ENCODE measurements around the gene P2RY8.
"Not testable (repeated sequence)": the region's sequence is repeated elsewhere in the genome, so short reads cannot be mapped to it uniquely, and the experiment has no call there.

Gene P2RY8

DNA sequence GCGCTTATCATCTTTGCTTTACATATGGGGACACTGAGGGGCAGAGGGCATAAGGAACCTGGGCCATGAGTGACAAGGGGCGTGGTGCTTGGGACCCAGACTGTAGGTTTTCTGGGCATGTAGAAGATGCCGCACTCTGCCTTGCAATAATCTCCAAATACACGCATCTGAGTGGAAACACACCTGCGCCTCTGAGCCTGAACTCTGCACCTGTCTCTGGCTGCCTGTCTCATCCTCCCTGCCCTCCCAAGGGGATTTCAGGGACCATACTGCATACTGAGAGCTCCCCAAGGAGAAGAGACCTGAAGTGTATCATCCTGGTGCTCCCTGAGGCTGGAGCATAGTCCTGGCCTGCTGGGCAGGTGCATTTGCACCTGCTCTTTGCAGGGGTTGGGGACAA lies 49.6 kb downstream of the P2RY8 start:
- no peak for DNase-seq (ENCODE audit: low read depth)

DNA sequence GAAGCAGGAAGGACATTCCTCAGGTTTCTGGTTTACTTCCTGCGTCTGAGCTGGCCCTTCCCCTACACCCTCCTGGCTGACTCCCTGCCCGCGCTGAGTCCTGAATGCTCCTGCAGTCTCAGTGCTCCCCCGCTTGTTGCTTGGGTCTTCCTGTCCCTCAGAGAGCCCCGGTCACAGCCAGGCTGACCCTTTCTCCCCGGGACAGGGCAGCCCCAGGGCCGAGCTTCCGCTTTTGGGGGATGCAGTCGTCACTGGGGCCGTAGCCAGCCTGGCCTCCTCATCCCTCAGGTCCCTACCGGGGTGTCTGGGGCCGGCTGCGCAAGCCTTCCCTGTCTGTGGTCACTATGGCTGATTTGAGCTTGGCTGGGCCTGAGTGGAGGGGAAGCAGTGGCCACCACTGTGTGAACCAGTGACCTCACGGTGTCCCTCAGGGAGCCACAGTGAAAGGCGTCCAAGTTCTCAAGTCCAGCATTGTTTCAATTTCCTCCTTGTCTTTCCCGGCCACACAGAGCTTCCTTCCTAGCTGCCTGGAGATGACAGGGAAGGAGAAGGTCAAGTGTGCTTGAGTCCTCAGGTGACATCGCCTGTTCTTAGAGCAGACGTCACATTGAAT lies 50.1 kb downstream of the P2RY8 start:
- DNase-seq (ENCODE audit: low read depth) = no peak

- DNase-seq (ENCODE audit: low read depth) = no peak
Measured at GRCh38 chrX:1486177-1486576, 50.8 kb downstream of the P2RY8 start.

DNA sequence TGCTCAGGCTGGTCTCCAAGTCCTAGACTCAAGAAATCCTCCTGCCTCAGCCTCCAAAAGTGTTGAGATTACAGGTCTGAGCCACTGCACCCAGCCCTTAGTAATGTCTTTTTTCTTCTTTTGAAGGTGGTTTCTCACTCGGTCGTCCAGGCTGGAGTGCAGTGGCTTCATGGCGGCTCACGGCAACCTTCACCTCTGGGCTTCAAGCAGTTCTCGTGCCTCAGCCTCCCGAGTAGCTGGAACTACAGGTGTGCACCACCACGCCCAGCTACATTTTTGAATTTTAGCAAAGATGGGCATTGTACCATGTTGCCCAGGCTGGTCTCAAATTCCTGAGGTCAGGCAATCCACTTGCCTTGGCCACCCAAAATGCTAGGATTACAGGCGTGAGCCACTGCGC lies 52.0 kb downstream of the P2RY8 start:
- no peak for DNase-seq (ENCODE audit: low read depth)

GRCh38 chrX:1484638-1485019 lies 52.4 kb downstream of the P2RY8 start:
- no peak for DNase-seq (ENCODE audit: low read depth)

- no peak for DNase-seq (ENCODE audit: low read depth)
Measured at GRCh38 chrX:1483843-1484637, 52.9 kb downstream of the P2RY8 start.

- not testable (repeated sequence) for DNase-seq (ENCODE audit: low read depth)
Measured at GRCh38 chrX:1482530-1482928, 54.5 kb downstream of the P2RY8 start.

GRCh38 chrX:1481636-1482529 lies 55.1 kb downstream of the P2RY8 start:
- peak; percentile 60 for DNase-seq (ENCODE audit: low read depth)

DNA sequence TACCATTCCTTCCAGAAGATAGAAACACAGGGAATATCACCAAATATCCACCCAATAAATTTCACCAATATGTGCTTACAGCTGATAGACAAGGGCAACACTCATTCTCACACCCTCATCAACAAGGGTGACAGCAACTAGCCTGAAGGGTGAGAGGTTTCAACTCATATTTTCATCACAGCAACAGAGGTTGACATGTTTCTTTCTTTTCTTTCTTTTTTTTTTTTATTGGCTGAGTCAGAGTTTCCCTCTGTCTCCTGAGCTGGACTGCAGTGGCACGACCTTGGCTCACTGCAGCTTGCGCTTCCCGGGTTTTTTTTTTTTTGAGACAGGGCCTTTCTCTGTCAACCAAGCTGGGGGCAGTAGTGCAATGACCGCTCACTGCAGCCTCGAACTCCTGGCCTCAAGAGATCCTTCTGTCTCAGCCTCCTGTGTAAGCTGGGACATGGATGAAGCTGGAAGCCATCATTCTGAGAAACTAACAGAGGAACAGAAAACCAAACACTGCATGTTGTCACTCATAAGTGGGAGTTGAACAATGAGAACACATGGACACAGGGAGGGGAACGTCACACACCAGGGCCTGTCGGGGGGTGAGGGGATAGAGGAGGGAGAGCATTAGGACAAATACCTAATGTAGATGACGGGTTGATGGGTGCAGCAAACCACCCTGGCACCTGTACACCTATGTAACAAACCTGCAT lies 56.8 kb downstream of the P2RY8 start:
- DNase-seq (ENCODE audit: low read depth) = no peak

- DNase-seq (ENCODE audit: low read depth) = no peak
Measured at GRCh38 chrX:1477801-1478458, 59.1 kb downstream of the P2RY8 start.

DNA sequence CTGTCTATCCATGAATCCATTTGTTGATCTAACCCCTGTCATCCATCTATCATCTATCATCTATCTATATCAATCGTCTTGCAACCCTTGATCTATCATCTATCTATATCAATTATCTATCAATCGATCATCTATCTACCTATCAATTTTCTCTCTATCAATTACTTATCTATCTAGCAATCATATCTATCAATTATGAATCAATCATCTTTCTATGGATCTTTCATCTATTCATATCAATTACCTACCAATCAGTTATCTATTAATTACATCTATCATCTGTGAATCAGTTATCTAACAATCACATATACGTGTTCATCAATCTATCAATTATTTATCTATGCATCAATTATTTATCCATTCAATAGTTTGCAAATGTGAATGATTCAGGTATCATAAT lies 59.8 kb downstream of the P2RY8 start:
- DNase-seq (ENCODE audit: low read depth) = no peak

- no peak for DNase-seq (ENCODE audit: low read depth)
Measured at GRCh38 chrX:1476682-1477081, 60.3 kb downstream of the P2RY8 start.

DNA sequence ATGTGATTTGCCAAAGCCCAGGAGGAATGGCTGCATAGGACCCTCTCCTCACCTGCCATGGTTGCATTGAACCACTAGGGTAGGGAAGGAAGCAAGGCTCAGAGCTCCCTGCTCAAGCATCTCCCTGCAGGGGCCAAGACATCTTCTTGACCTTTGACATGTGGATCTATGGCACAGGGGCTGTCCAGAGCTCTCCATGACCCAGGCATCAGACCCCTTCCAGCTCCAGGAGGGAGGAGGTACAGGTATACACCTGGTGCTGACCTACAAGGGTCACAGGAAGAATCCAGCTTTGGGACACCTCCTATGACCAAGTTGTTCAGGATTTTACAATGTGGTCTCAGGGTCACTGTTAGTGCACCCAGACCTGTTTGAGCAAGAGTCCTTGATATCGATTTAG lies 61.1 kb downstream of the P2RY8 start:
- DNase-seq (ENCODE audit: low read depth) = no peak

GRCh38 chrX:1475481-1475880 lies 61.5 kb downstream of the P2RY8 start:
- DNase-seq (ENCODE audit: low read depth) = no peak

DNA sequence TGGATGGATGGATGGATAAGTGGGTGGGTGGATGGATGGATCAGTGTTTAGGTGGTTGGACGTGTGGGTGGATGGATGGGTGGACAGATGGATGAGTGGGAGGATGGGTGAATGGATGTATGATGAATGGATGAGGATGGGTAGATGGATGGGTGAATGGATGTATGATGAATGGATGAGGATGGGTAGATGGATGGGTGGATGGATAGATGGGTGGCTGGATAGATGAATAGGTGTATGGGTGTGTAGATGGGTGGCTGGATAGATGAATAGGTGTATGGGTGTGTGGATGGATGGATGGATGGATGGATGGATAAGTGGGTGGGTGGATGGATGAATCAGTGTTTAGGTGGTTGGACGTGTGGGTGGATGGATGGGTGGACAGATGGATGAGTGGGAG lies 62.4 kb downstream of the P2RY8 start:
- DNase-seq (ENCODE audit: low read depth) = not testable (repeated sequence)

- no peak for DNase-seq (ENCODE audit: low read depth)
Measured at GRCh38 chrX:1472975-1473374, 64.0 kb downstream of the P2RY8 start.

- peak; percentile 66 for DNase-seq (ENCODE audit: low read depth)
Measured at GRCh38 chrX:1468250-1468772, 68.7 kb downstream of the P2RY8 start.

DNA sequence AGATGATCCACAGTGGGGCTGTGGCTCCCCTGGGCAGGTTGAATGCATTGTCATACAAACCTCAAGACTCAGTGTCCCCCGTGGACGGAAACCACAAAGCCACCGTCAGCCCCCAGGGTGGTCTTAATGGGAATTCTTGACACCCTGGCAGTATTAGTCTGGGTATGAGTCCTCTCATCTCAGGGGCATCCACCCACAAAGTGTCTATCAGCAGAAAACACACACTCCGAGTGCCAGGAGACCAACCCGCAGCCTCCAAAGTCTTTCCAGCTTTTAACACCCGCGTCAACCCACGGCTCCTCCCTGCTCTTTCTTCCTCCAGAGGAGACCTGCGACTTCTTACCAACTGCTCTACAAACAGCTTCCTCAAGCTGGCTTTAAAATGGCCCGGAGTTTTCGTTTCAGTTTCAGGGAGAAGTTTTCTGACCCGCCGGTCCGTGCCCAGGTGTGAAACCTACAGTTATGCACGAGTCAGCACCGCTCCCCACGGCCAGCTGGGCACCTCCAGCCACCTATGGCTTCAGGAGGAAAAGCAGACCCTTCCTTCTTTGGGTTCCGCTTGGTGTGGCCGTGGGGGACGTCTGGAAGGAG lies 69.9 kb downstream of the P2RY8 start:
- no peak for DNase-seq (ENCODE audit: low read depth)

DNA sequence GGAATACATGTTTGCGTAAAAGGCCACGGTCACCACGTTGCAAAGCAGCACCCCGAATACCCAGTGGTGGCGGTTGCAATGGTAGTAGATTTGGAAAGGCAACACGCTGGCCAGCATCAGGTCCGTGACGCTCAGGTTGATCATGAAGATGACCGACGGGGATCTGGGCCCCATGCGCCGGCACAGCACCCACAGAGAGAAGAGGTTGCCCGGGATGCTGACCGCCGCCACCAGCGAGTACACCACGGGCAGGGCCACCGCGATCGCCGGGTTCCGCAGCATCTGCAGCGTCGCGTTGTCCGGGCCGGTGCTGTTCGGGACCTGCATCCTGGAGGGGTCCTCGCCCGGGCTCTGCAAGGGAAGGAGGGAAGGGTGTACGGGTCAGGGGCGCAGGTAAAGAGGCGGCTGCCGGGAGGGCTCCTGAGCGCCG lies 70.7 kb downstream of the P2RY8 start:
- DNase-seq (ENCODE audit: low read depth) = no peak

DNA sequence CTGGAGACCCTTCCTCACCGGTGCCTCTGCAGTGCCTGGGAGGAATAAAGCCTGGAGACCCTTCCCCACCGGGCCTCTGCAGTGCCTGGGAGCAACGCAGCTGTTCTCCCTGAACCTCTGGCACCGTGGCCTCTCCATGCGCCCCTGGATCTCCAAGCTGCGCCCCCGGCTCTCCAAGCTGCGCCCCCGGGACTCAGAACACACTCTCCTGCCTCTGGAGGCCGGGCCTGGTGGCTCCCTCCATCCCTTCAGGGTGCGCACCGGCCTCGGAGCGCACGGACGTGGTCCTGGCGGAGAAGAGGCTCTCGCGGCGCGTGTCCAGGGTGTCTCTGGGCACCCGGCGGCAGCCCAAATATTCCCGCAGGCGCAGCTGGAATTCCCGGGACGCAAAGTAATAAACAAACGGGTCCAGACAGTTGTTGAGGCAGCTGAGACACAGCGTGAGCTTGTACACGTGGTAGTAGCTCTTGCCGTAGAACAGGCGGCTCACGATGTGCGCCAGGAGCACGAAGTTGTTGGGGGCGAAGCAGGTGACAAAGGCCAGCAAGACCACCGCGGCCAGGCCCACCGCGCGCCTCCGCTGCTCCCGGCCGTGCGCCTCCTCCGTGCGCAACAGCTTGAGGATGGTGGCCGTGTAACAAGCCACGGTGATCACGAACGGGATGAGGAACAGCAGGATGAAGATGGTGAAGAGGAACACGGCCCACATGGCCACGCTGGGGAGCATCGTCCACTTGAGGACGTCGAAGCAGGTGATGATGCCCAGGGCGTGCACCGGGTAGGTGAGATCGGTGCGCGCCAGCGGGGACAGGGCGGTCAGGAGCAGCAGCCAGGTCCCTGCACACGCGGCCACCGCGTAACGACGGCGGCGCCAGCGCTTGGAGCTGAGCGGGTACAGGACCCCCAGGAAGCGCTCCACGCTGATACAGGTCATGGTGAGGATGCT lies 71.4 kb downstream of the P2RY8 start:
- DNase-seq (ENCODE audit: low read depth) = no peak
